Measurements from ENCODE around the gene AGXT2.

Gene AGXT2

GRCh38 chr5:35047785-35048404 lies at the start of gene AGXT2:
Gene AGXT2, minus strand, starts transcription at chr5:35047949. Its CDS starts 57 bp downstream, at chr5:35047892.
- no peak for DNase-seq (ENCODE audit: extremely low read depth in 1 of 2, low read depth in 1 of 2)

- no peak for DNase-seq (ENCODE audit: extremely low read depth in 1 of 2, low read depth in 1 of 2)
Measured at GRCh38 chr5:35096932-35097331, 49.2 kb upstream of the AGXT2 start.

- DNase-seq (ENCODE audit: extremely low read depth in 1 of 2, low read depth in 1 of 2), result no peak
Measured at GRCh38 chr5:35096216-35096615, 48.5 kb upstream of the AGXT2 start.

GRCh38 chr5:35095366-35095765 lies 47.6 kb upstream of the AGXT2 start:
- DNase-seq (ENCODE audit: extremely low read depth in 1 of 2, low read depth in 1 of 2), result no peak

- no peak for DNase-seq (ENCODE audit: extremely low read depth in 1 of 2, low read depth in 1 of 2)
Measured at GRCh38 chr5:35094948-35095347, 47.2 kb upstream of the AGXT2 start.

GRCh38 chr5:35092703-35093102 lies 45.0 kb upstream of the AGXT2 start:
- no peak for DNase-seq (ENCODE audit: extremely low read depth in 1 of 2, low read depth in 1 of 2)

- no peak for DNase-seq (ENCODE audit: extremely low read depth in 1 of 2, low read depth in 1 of 2)
Measured at GRCh38 chr5:35091704-35092103, 44.0 kb upstream of the AGXT2 start.

- DNase-seq (ENCODE audit: extremely low read depth in 1 of 2, low read depth in 1 of 2), result peak; percentile 8 to 24
Measured at GRCh38 chr5:35089334-35090314, 41.9 kb upstream of the AGXT2 start.

GRCh38 chr5:35087991-35088390 lies 40.2 kb upstream of the AGXT2 start:
- DNase-seq (ENCODE audit: extremely low read depth in 1 of 2, low read depth in 1 of 2), result no peak

- DNase-seq (ENCODE audit: extremely low read depth in 1 of 2, low read depth in 1 of 2), result no peak
Measured at GRCh38 chr5:35083150-35083549, 35.4 kb upstream of the AGXT2 start.

- no peak for DNase-seq (ENCODE audit: extremely low read depth in 1 of 2, low read depth in 1 of 2)
Measured at GRCh38 chr5:35082530-35082929, 34.8 kb upstream of the AGXT2 start.

- DNase-seq (ENCODE audit: extremely low read depth in 1 of 2, low read depth in 1 of 2), result no peak
Measured at GRCh38 chr5:35081134-35081533, 33.4 kb upstream of the AGXT2 start.

GRCh38 chr5:35073160-35073559 lies 25.4 kb upstream of the AGXT2 start:
- DNase-seq (ENCODE audit: extremely low read depth in 1 of 2, low read depth in 1 of 2), result no peak

- DNase-seq (ENCODE audit: extremely low read depth in 1 of 2, low read depth in 1 of 2), result no peak
Measured at GRCh38 chr5:35069188-35069587, 21.4 kb upstream of the AGXT2 start.

GRCh38 chr5:35067985-35068384 lies 20.2 kb upstream of the AGXT2 start:
- no peak for DNase-seq (ENCODE audit: extremely low read depth in 1 of 2, low read depth in 1 of 2)

- DNase-seq (ENCODE audit: extremely low read depth in 1 of 2, low read depth in 1 of 2), result no peak
Measured at GRCh38 chr5:35066260-35066795, 18.6 kb upstream of the AGXT2 start.

- DNase-seq (ENCODE audit: extremely low read depth in 1 of 2, low read depth in 1 of 2), result no peak
Measured at GRCh38 chr5:35063414-35063813, 15.7 kb upstream of the AGXT2 start.

- no peak for DNase-seq (ENCODE audit: extremely low read depth in 1 of 2, low read depth in 1 of 2)
Measured at GRCh38 chr5:35061211-35061770, 13.5 kb upstream of the AGXT2 start.

- no peak for DNase-seq (ENCODE audit: extremely low read depth in 1 of 2, low read depth in 1 of 2)
Measured at GRCh38 chr5:35060236-35060635, 12.5 kb upstream of the AGXT2 start.

- DNase-seq (ENCODE audit: extremely low read depth in 1 of 2, low read depth in 1 of 2), result no peak
Measured at GRCh38 chr5:35059251-35059650, 11.5 kb upstream of the AGXT2 start.

GRCh38 chr5:35058374-35058788 lies 10.6 kb upstream of the AGXT2 start:
- no peak for DNase-seq (ENCODE audit: extremely low read depth in 1 of 2, low read depth in 1 of 2)

Data from activated CD8-positive, alpha-beta memory T cell treated with anti-CD3 and anti-CD28 coated beads for 1 hour (primary cell).